OCI-LY3 (cell line): ENCODE results near the gene UBASH3A.

ENCODE experiments used
- CTCF ChIP-seq: fragments of 200-600, 300-600 bp; sonication (generic); IDR thresholded peaks from 2 replicates; pipeline ENCODE4 v1.5.1; 2014; ENCODE audit warnings: antibody characterized with exemption, low read length, low read depth
- EZH2phosphoT487 ChIP-seq: fragments of 200-600 bp; shearing (Covaris generic); IDR thresholded peaks from 2 replicates; pipeline ENCODE4 v1.6.1; 2018; ENCODE audit warnings: antibody characterized with exemption, mixed run types, low read depth

- TF ChIP-seq EZH2phosphoT487 (no peak), CTCF (no peak)
Observed at GRCh38 chr21:42447182-42447581, 43.5 kb downstream of the UBASH3A start.
